GM21390 (cell line): Measurements from ENCODE around the gene SELENOM.
"Not testable (repeated sequence)": the region's sequence is repeated elsewhere in the genome, so short reads cannot be mapped to it uniquely, and the experiment has no call there.

Source experiments
- ATAC-seq: cut with Tn5 transposase; IDR thresholded peaks from one replicate; pipeline ENCODE4 v1.9.1; 2021; ENCODE audit not compliant: unreplicated experiment

SELENOM gene

DNA sequence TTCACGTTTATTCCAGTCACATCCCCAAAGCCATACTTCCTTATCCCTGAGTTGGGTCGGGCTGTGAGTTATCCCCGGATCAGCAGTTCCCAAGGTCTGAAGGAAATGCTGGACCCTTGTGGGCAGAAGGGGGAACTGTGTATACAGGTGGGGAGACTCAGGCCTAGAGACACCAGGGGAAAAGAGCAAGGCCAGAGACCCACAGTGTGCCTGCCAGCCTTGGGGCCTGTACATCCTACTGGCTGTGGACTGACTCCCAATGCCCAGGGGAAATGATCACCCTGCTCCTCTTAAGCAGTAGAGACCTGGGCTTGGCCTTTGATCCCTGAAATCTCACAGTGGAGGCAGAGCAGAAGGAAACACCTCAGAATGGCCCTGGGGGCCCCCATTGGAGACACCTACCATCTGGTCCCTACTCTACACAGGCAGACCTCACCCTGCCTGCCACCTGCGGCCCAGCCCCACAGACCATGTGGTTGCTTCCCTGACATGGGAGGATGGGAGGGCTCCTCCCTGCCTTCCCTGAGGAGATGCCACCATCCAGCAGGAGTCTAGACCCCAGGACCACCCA is 1.3 kb downstream of the SELENOM start:
- ATAC-seq: no peak

- no peak for ATAC-seq
These were observed 2.0 kb downstream of the SELENOM start for GRCh38 chr22:31105282-31105929.

DNA sequence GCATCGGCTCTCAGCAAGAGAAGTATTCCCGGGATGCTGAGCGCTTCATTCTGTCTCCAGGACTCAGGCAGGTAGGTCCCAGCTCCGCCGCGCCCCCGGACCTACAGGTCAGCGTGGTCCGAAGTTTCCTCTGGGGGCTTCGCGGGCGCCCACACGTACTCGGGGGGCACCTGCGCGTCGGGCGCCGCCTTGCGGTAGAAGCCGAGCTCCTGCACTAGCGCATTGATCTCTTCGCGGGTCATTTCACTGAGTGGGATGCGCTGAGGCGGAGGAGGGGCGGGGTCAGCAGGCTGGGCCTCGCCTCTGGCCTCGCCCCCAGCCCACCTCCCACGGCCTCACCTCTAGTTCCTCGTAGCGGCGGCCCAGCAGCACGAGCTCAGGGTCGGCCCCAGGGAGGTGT is 2.5 kb downstream of the SELENOM start:
- ATAC-seq: no peak

GRCh38 chr22:31103899-31104694 is 3.3 kb downstream of the SELENOM start:
- no peak for ATAC-seq

DNA sequence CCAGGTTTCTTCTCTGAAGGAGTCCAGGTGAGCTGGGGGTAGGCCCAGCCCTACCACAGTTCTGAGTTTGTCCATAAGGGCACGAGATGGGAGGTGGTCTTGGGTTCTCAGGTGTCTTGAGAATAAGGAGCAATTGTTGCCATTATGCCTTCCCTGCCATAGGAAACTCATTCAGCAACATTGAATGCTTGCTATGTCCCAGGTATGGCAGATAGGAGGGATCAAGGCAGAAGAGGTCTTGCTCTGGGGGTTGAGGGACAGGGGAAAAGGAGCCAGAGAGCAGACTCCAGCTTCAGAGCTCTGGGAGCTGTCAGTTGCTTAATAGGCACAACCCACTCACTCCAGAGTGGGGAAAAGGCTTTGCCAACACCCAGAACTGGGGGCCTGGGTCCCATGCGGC is 4.3 kb downstream of the SELENOM start:
- no peak for ATAC-seq

DNA sequence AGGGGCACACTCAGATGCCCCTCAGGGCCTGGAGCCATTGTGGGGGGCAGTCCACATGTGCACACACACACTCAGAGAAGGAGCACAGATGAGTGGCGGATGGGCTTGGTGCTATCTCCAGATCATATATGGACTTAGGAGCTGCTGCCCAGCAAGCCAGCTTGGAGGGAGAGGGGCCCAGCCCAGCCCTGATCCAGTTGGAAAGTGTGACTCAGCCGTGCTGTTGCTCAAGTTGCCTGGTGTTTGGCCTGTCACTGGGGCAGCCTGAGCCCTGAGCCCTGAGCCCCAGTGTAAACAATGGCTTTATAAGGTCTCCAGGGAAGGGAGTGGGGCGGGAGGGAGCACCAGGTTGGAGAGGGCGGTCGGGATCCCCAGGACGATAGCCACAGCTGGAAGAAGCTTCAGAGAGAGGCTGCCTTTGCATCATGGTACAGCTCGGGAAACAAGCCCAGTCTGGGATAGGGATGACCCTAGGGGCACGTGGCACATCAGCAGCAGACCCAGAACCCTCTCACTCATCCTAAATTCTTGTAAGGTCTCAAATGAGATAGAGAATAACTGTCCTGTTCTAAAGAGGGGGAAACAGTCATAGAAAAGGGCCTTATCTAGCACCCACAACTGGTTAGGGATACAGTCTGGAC is 4.8 kb downstream of the SELENOM start:
- ATAC-seq: no peak

GRCh38 chr22:31100762-31101525 is 6.4 kb downstream of the SELENOM start:
- ATAC-seq: no peak

DNA sequence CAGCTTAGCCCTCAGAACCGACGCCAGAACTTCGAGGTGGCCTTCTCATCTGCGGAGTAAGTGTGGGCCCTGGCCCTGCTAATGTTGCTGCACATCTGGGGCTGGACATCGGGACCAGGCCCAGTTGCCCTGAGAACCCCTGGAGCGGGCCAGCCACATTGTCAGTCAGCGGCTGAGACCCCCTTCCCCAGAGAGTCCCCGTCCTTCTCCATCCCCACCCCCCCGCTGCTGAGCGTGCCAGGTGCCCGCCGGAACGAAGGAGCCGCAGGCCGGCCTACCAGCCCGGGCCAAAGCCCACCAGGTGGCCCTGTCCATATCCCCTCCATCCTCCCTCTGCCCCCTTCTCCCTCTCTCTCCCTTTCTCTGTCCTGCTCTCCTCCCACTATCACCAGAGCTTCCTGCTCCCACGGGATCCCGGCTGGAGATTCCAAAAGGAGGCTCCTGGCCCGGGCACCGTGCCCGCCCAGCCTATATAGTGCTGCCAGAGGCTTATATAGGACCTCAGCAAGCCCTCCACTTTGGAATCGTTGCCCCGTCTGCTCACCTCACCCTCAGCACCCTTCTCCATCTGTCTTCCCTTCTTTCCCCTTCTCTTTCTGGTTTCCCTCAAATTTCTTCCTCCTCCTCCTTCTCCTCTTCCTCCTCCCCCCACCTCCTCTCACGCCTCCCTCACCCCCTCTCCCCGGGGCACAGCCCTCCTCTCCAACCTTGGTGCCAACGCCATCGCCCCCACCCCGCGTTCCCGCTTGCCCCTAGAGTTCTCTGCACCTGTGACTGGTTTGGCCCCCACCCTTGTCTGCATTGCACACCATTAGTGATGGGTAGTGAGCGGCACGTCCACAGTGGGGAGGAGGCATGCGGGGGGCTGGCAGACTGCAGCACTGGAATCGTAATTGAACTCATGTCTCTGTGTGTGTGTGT is 7.3 kb downstream of the SELENOM start:
- ATAC-seq: no peak

- ATAC-seq: no peak
These were observed 8.0 kb downstream of the SELENOM start for GRCh38 chr22:31099386-31099785.

GRCh38 chr22:31098632-31099110 is 8.7 kb downstream of the SELENOM start:
- no peak for ATAC-seq

DNA sequence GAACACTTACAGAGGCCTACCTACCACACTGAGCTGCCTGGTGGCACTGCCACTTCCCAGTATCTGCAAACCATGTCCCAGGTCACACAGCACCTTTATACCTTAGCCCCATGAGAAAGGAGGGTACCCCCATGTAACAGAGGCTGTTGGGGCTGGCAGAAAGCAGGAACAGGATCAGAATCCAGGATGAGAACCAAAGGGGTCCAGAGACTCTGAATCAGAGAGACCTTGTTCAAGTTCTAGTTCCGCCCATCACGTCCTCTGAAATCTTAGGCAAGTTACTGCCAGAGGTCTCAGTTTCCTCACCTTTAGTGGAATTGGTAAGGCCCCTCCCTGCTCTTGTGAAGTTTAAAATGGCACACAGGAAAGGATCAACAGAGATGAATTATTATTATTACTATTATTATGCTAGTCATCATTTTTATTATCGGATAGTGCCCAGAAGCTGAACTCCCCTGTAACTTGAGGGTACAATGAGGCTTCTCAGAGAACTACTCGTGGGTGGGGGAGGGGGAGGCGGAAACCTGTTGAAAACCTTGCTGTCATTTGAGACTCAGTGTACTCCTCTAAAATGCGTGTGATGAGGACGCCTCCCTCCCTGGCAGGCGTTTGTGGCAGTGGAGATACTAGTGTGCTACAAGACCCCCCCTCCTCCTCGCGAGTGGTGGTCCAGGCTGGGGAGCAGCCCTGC is 9.3 kb downstream of the SELENOM start:
- ATAC-seq: no peak

- not testable (repeated sequence) for ATAC-seq
These were observed 9.8 kb downstream of the SELENOM start for GRCh38 chr22:31097539-31097938.

DNA sequence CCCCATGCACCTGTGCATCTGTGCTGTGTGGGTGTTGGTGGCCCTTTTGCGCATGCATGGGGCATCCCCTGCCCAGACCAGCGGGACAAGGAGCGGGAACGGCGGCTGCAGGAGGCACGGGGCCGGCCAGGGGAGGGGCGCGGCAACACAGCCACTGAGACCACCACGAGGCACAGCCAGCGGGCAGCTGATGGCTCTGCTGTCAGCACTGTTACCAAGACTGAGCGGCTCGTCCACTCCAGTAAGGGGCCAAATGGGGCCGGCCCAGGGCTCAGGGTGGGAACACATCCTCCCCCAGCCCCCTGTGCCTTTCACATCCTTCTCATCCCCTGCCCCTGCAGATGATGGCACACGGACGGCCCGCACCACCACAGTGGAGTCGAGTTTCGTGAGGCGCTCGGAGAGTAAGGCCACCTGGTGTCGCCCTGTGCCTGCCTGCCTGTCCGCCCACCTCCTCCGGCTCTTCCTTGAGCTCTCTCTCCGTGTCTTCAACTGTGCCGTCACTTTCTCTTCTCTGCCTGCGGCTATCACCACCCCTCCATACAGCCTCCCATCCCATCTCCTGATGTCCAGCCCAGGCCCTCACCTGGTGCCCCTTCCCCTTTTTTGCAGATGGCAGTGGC is 10.6 kb downstream of the SELENOM start:
- ATAC-seq: no peak

GRCh38 chr22:31095637-31096249 is 11.6 kb downstream of the SELENOM start:
- ATAC-seq: no peak

GRCh38 chr22:31094741-31095140 is 12.6 kb downstream of the SELENOM start:
- no peak for ATAC-seq

GRCh38 chr22:31094021-31094551 is 13.3 kb downstream of the SELENOM start:
- no peak for ATAC-seq

DNA sequence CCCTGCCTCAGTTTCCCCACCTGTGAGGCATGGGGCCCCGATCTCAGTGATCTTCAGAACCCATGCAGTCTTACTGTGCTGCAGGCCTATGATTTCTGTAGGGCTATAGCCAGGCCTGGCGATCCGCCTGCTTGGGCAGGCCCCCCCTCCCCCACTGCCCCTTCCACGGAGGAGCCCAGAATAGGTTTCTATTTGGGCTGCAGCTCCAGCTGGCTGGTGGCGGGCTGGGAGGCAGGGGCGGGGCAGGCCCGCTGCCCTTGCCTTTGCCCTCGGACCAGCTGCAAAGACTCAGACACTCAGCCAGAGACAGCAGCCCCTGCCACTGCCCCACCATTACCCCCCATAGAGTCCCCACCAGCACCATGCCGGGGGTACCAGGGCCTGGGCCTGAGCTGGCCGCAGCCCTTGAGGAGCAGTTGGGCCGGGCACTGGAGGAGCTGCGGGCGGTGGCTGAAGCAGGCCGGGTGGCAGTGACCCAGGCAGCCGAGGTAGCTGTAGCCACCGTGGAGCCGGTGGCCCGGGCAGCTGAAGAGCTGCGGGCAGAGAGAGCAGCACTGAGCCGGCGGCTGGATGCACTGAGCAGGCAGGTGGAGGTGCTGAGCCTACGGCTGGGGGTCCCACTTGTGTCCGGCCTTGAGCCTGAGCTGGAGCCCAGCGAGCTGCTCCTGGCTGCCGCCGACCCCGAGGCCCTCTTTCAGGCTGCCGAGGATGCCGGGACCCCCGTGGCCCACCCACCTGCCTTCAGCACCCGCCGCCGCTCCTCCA is 14.1 kb downstream of the SELENOM start:
- no peak for ATAC-seq
